Measurements from ENCODE around the gene TTF2.

DNA sequence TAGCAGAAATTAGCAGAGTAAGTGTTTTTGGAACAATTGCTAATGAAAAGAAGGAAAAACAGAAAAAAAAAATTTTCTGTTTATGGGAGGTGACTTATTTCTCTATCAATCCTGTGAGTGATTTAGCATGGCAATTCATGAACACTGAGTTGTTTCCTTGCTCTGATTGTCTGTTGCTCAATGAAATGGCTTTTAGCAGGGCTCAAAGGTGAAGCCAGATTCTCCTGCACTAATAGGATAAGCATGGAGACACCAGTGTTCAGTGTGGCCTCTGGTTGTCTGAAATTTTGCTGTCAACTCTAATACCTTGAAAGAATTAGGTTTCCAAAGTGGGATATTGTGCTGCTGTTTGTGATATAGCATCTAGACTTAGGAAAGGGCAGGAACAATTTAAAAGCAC, 45.6 kb downstream of the TTF2 start:
- TF ChIP-seq, protein P1, sequence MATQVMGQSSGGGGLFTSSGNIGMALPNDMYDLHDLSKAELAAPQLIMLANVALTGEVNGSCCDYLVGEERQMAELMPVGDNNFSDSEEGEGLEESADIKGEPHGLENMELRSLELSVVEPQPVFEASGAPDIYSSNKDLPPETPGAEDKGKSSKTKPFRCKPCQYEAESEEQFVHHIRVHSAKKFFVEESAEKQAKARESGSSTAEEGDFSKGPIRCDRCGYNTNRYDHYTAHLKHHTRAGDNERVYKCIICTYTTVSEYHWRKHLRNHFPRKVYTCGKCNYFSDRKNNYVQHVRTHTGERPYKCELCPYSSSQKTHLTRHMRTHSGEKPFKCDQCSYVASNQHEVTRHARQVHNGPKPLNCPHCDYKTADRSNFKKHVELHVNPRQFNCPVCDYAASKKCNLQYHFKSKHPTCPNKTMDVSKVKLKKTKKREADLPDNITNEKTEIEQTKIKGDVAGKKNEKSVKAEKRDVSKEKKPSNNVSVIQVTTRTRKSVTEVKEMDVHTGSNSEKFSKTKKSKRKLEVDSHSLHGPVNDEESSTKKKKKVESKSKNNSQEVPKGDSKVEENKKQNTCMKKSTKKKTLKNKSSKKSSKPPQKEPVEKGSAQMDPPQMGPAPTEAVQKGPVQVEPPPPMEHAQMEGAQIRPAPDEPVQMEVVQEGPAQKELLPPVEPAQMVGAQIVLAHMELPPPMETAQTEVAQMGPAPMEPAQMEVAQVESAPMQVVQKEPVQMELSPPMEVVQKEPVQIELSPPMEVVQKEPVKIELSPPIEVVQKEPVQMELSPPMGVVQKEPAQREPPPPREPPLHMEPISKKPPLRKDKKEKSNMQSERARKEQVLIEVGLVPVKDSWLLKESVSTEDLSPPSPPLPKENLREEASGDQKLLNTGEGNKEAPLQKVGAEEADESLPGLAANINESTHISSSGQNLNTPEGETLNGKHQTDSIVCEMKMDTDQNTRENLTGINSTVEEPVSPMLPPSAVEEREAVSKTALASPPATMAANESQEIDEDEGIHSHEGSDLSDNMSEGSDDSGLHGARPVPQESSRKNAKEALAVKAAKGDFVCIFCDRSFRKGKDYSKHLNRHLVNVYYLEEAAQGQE (IDR thresholded peaks at IDR 0.05; ENCODE audit: low read depth): no peak
- TF ChIP-seq CEBPB (IDR thresholded peaks at IDR 0.05) (no peak), TAF1 (IDR thresholded peaks at IDR 0.05; ENCODE audit: low read depth) (no peak)
